Loucy (cell line): Measurements from ENCODE around the gene EGF.
A peak's percentile ranks its signal among the peaks of the same experiment; 100 is the strongest.

Source experiments
- H2AFZ ChIP-seq: fragments of 200-600 bp; sonication (generic); 2 replicates; pipeline ENCODE4 v1.6.0; 2016; ENCODE audit warnings: antibody characterized with exemption, mild to moderate bottlenecking, low read length, moderate library complexity
- H3F3A ChIP-seq: fragments of 200-600 bp; 2 replicates; pipeline ENCODE4 v1.6.0; 2016; ENCODE audit warnings: antibody characterized with exemption, low read depth, mild to moderate bottlenecking
- H3K27me3 ChIP-seq: fragments of 200-600 bp; sonication (generic); 2 replicates; pipeline ENCODE4 v1.6.1; 2014; ENCODE audit warnings: low read length, mild to moderate bottlenecking; ENCODE audit not compliant: insufficient read depth, poor library complexity, severe bottlenecking
- H3K36me3 ChIP-seq: fragments of 200-600 bp; sonication (generic); 2 replicates; pipeline ENCODE4 v1.6.1; 2016; ENCODE audit warnings: low read length; ENCODE audit not compliant: insufficient read depth
- H3K4me1 ChIP-seq: fragments of 200-600 bp; sonication (generic); 2 replicates; pipeline ENCODE4 v1.5.1; 2014; ENCODE audit warnings: low read length, mild to moderate bottlenecking; ENCODE audit not compliant: insufficient read depth, poor library complexity, severe bottlenecking
- H3K4me2 ChIP-seq: fragments of 200-600 bp; sonication (generic); 2 replicates; pipeline ENCODE4 v1.6.0; 2014; ENCODE audit warnings: antibody characterized with exemption, low read length, low read depth, mild to moderate bottlenecking; ENCODE audit not compliant: poor library complexity, severe bottlenecking
- H3K4me3 ChIP-seq: fragments of 200-600 bp; sonication (generic); 2 replicates; pipeline ENCODE4 v1.5.1; 2014; ENCODE audit warnings: low read length, mild to moderate bottlenecking, mixed read lengths; ENCODE audit not compliant: poor library complexity, severe bottlenecking
- H3K79me2 ChIP-seq: fragments of 200-600 bp; sonication (generic); 2 replicates; pipeline ENCODE4 v1.6.1; 2014; ENCODE audit warnings: low read length; ENCODE audit not compliant: insufficient read depth
- H3K9ac ChIP-seq: fragments of 200-600 bp; sonication (generic); 2 replicates; pipeline ENCODE4 v1.6.0; 2014; ENCODE audit warnings: mild to moderate bottlenecking, low read depth, low read length, moderate library complexity; ENCODE audit not compliant: poor library complexity, severe bottlenecking
- H3K9me2 ChIP-seq: fragments of 200-600 bp; sonication (generic); replicated peaks from 2 replicates; pipeline ENCODE4 v1.6.1; 2016; ENCODE audit warnings: low read depth, low read length, mixed read lengths
- H3K9me3 ChIP-seq: fragments of 200-600 bp; sonication (generic); 2 replicates; pipeline ENCODE4 v1.6.1; 2014; ENCODE audit warnings: mild to moderate bottlenecking, antibody characterized with exemption, low read length, low read depth; ENCODE audit not compliant: insufficient read depth
- H4K20me1 ChIP-seq: fragments of 200-600 bp; sonication (generic); 2 replicates; pipeline ENCODE4 v1.6.0; 2014; ENCODE audit warnings: antibody characterized with exemption, low read length, mild to moderate bottlenecking; ENCODE audit not compliant: insufficient read depth, poor library complexity, severe bottlenecking
- CTCF ChIP-seq: fragments of 200-600 bp; sonication (generic); conservative IDR thresholded peaks from 2 replicates; pipeline ENCODE4 v1.5.1; 2014; ENCODE audit warnings: mild to moderate bottlenecking, antibody characterized with exemption, low read length
- EZH2phosphoT487 ChIP-seq: fragments of 200-600 bp; IDR thresholded peaks from 2 replicates; pipeline ENCODE4 v1.6.1; 2018; ENCODE audit warnings: antibody characterized with exemption, mild to moderate bottlenecking, moderate library complexity, borderline replicate concordance

EGF gene

GRCh38 chr4:109998867-109999584 lies 86.3 kb downstream of the EGF start:
- peak overlapping the region; percentile 50 for H2AFZ ChIP-seq
- H3K36me3 ChIP-seq: no peaks in the 10 kb centered on the region
- peak; percentile 87 for TF ChIP-seq CTCF
- TF ChIP-seq EZH2phosphoT487: no peak
- no peaks in the 10 kb centered on the region for H3K9me2 ChIP-seq
- H3K79me2 ChIP-seq: no peaks in the 10 kb centered on the region
- H3K27me3 ChIP-seq: no peaks in the 10 kb centered on the region
- H3K4me3 ChIP-seq: no peak overlapping the region
- no peaks in the 10 kb centered on the region for H3K4me1 ChIP-seq
- no peaks in the 10 kb centered on the region for H3K9me3 ChIP-seq
- H3K4me2 ChIP-seq: no peak overlapping the region
- H3F3A ChIP-seq: no peaks in the 10 kb centered on the region
- H4K20me1 ChIP-seq: no peaks in the 10 kb centered on the region
- no peak overlapping the region for H3K9ac ChIP-seq

DNA sequence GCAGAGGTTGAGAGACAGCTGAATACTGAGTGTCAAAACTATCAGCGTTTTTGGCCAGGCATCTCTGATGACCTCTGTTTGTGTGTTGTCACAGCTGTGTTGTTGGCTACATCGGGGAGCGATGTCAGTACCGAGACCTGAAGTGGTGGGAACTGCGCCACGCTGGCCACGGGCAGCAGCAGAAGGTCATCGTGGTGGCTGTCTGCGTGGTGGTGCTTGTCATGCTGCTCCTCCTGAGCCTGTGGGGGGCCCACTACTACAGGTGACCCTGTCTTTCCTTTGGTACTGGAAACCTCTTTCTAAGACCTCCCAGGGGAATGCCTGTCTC lies 86.9 kb downstream of the EGF start:
- Histone ChIP-seq H2AFZ (0 out of 2 replicates have a peak overlapping the region, but pooled peaks have one; percentile 50), H3K27me3 (no peaks in the 10 kb centered on the region)
- TF ChIP-seq CTCF: no peak

DNA sequence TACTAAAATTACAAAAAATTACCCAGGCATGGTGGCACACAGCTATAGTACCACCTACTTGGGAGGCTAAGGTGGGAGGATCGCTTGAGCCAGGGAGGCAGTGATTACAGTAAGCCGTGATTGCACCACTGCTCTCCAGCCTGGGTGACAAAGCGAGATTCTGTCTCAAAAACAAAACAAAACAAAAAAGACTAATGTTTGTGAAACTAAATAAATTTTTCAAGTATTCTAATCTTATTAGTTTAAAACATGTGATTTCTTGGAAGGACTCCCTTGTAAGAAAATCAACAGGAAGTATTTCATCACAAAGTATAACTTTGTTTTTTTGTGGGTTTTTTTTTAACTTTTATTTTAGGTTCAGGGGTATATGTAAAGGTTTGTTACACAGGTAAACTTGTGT lies 89.6 kb downstream of the EGF start:
- Histone ChIP-seq H3K4me2 (no peak overlapping the region), H3K9me3 (no peaks in the 10 kb centered on the region), H2AFZ (no peak overlapping the region), H3K36me3 (no peaks in the 10 kb centered on the region), H3K9ac (no peak overlapping the region), H3F3A (no peaks in the 10 kb centered on the region), H3K4me3 (no peak overlapping the region), H3K4me1 (peaks cover 4% of the 10 kb centered on the region), H3K27me3 (no peaks in the 10 kb centered on the region), H3K79me2 (no peaks in the 10 kb centered on the region), H4K20me1 (no peaks in the 10 kb centered on the region), H3K9me2 (no peaks in the 10 kb centered on the region)
- TF ChIP-seq EZH2phosphoT487 (no peak), CTCF (no peak)

More for the DNA sequence above, 86.9 kb downstream of the EGF start:
- Histone ChIP-seq H3F3A (no peaks in the 10 kb centered on the region), H3K9ac (no peak overlapping the region), H3K4me2 (no peak overlapping the region), H4K20me1 (no peaks in the 10 kb centered on the region), H3K4me3 (no peak overlapping the region), H3K79me2 (no peaks in the 10 kb centered on the region), H3K9me2 (no peaks in the 10 kb centered on the region), H3K9me3 (no peaks in the 10 kb centered on the region), H3K4me1 (no peaks in the 10 kb centered on the region), H3K36me3 (no peaks in the 10 kb centered on the region)
